ENCODE results near the gene TYK2. TPM values are rescaled to one million over a fixed set of nuclear protein-coding genes. Genes with fewer than 3 reads are reported as not detected.

Gene TYK2
- 133 TPM for polyA plus RNA-seq (ENCODE audit: insufficient read length)
- long read RNA-seq, donor 1, full-length matches to known transcripts, result 17 of 24 reads
- long read RNA-seq, donor 1, partial matches to known transcripts, result 7 of 24 reads
- long read RNA-seq, donor 1, other reads (novel, unspliced or antisense), result 0 of 24 reads
- long read RNA-seq, donor 2, full-length matches to known transcripts, result 27 of 39 reads
- long read RNA-seq, donor 2, partial matches to known transcripts, result 12 of 39 reads
- long read RNA-seq, donor 2, other reads (novel, unspliced or antisense), result 0 of 39 reads
- long read RNA-seq, donor 3, transcript TYK2-203 (2 exons, 350 nt), result major isoform, 21 of 33 reads
- long read RNA-seq, donor 3, partial matches to known transcripts, result 11 of 33 reads
- long read RNA-seq, donor 3, other reads (novel, unspliced or antisense), result 0 of 33 reads
- long read RNA-seq, donor 4, partial matches to known transcripts, result 0 of 4 reads
- long read RNA-seq, donor 4, other reads (novel, unspliced or antisense), result 0 of 4 reads
- long read RNA-seq, donor 5, full-length matches to known transcripts, result 36 of 41 reads
- long read RNA-seq, donor 5, partial matches to known transcripts, result 0 of 41 reads
- long read RNA-seq, donor 5, other reads (novel, unspliced or antisense), result 5 of 41 reads
- long read RNA-seq, donor 6, transcript TYK2-203 (2 exons, 350 nt), result major isoform, 12 of 22 reads
- long read RNA-seq, donor 6, partial matches to known transcripts, result 7 of 22 reads
- long read RNA-seq, donor 6, other reads (novel, unspliced or antisense), result 0 of 22 reads
- long read RNA-seq, donor 7, full-length matches to known transcripts, result 25 of 34 reads
- long read RNA-seq, donor 7, partial matches to known transcripts, result 9 of 34 reads
- long read RNA-seq, donor 7, other reads (novel, unspliced or antisense), result 0 of 34 reads
- long read RNA-seq, donor 8, transcript TYK2-203 (2 exons, 350 nt), result major isoform, 11 of 31 reads
- long read RNA-seq, donor 8, partial matches to known transcripts, result 20 of 31 reads
- long read RNA-seq, donor 8, other reads (novel, unspliced or antisense), result 0 of 31 reads

- peak; percentile 99 for DNase-seq
These were observed at the start of gene TYK2 for GRCh38 chr19:10380313-10381102. Gene TYK2, minus strand, starts transcription at chr19:10380572. Its CDS starts 2,166 bp downstream, at chr19:10378406.

GRCh38 chr19:10428996-10429381 is 48.6 kb upstream of the TYK2 start:
- no peak for DNase-seq

GRCh38 chr19:10427169-10427568 is 46.8 kb upstream of the TYK2 start:
- no peak for DNase-seq

GRCh38 chr19:10424011-10424637 is 43.8 kb upstream of the TYK2 start:
- DNase-seq, result peak; percentile 75

GRCh38 chr19:10422846-10423245 is 42.5 kb upstream of the TYK2 start:
- DNase-seq, result no peak

GRCh38 chr19:10422046-10422461 is 41.7 kb upstream of the TYK2 start:
- DNase-seq, result no peak

GRCh38 chr19:10421240-10422045 is 41.1 kb upstream of the TYK2 start:
- DNase-seq, result no peak

GRCh38 chr19:10420444-10421239 is 40.3 kb upstream of the TYK2 start, which contains the start of gene PDE4A:
Gene PDE4A, plus strand, starts transcription at chr19:10420538. Its CDS starts 227 bp downstream, at chr19:10420765.
- DNase-seq, result no peak

- DNase-seq, result no peak
These were observed 39.5 kb upstream of the TYK2 start for GRCh38 chr19:10419646-10420443.

GRCh38 chr19:10419200-10419645 is 38.9 kb upstream of the TYK2 start:
- no peak for DNase-seq

GRCh38 chr19:10418485-10419199 is 38.3 kb upstream of the TYK2 start:
- DNase-seq, result no peak

GRCh38 chr19:10418235-10418484 is 37.8 kb upstream of the TYK2 start:
- no peak for DNase-seq

- no peak for DNase-seq
These were observed 37.3 kb upstream of the TYK2 start for GRCh38 chr19:10417541-10418234.

GRCh38 chr19:10416380-10417257 is 36.2 kb upstream of the TYK2 start:
- no peak for DNase-seq

- DNase-seq, result no peak
These were observed 35.7 kb upstream of the TYK2 start for GRCh38 chr19:10416083-10416379.

GRCh38 chr19:10412257-10412977 is 32.0 kb upstream of the TYK2 start:
- DNase-seq, result no peak

Measured in left kidney (tissue), 8 donors.